ENCODE data around the gene WASF2. TPM values are rescaled to one million over a fixed set of nuclear protein-coding genes. Genes with fewer than 3 reads are reported as not detected.

WASF2 gene
- total RNA-seq, 2 donors from 2014 or later, result 28.0 to 36.1 TPM

- Histone ChIP-seq H3K4me1 (peaks cover 33% of the 10 kb centered on the region), H3K27me3 (no peaks in the 10 kb centered on the region), H3K9me3 (no peaks in the 10 kb centered on the region), H3K36me3 (replicated peaks in 1 of 2; ENCODE audit: insufficient read depth in 1 of 2, low read depth in 2 of 2) (no peaks in the 10 kb centered on the region), H3K27ac (no peak overlapping the region), H3K4me3 (no peak overlapping the region)
- no peak for TF ChIP-seq CTCF (IDR thresholded peaks at IDR 0.05)
- TF ChIP-seq POLR2A (IDR thresholded peaks at IDR 0.05), result no peak
- no peak for DNase-seq
- intact Hi-C loops (cut with DNase I), result no loop called here
- 94 to 100% methylated on average over 1 to 8 of the region's 8 CpGs for WGBS, 2 donors
- ATAC-seq, result no peak
These were observed 128.4 kb downstream of the WASF2 start for GRCh38 chr1:27361553-27361952.

GRCh38 chr1:27361044-27361402 lies 128.9 kb downstream of the WASF2 start:
- H3K4me1 ChIP-seq, result peaks cover 33% of the 10 kb centered on the region
- DNase-seq (no peak), ATAC-seq (no peak)
- no peak overlapping the region for H3K4me3 ChIP-seq
- H3K27me3 ChIP-seq, result no peaks in the 10 kb centered on the region
- H3K9me3 ChIP-seq, result no peaks in the 10 kb centered on the region
- TF ChIP-seq CTCF (IDR thresholded peaks at IDR 0.05) (no peak), POLR2A (IDR thresholded peaks at IDR 0.05) (no peak)
- H3K36me3 ChIP-seq (replicated peaks in 1 of 2; ENCODE audit: insufficient read depth in 1 of 2, low read depth in 2 of 2), result no peaks in the 10 kb centered on the region
- intact Hi-C loops (cut with DNase I), result no loop called here
- 80 to 88% methylated on average over 21 of the region's 21 CpGs for WGBS, 2 donors
- H3K27ac ChIP-seq, result no peak overlapping the region

GRCh38 chr1:27360159-27361043 lies 129.6 kb downstream of the WASF2 start:
- ATAC-seq (no peak), DNase-seq (peak in 2 of 4 donors; percentile 36 to 55)
- 25 to 33% methylated on average over 41 to 65 of the region's 71 CpGs for WGBS, 2 donors
- H3K4me3 ChIP-seq, result no peak overlapping the region
- no peak overlapping the region for H3K27ac ChIP-seq
- no peaks in the 10 kb centered on the region for H3K36me3 ChIP-seq (replicated peaks in 1 of 2; ENCODE audit: insufficient read depth in 1 of 2, low read depth in 2 of 2)
- no peaks in the 10 kb centered on the region for H3K9me3 ChIP-seq
- no peaks in the 10 kb centered on the region for H3K27me3 ChIP-seq
- intact Hi-C loops (cut with DNase I), result no loop called here
- H3K4me1 ChIP-seq, result peaks cover 29% of the 10 kb centered on the region
- TF ChIP-seq CTCF (IDR thresholded peaks at IDR 0.05) (no peak), POLR2A (IDR thresholded peaks at IDR 0.05) (no peak)

- Histone ChIP-seq H3K4me1 (peaks cover 24% of the 10 kb centered on the region), H3K36me3 (replicated peaks in 1 of 2; ENCODE audit: insufficient read depth in 1 of 2, low read depth in 2 of 2) (no peaks in the 10 kb centered on the region), H3K27ac (no peak overlapping the region), H3K27me3 (no peaks in the 10 kb centered on the region), H3K9me3 (no peaks in the 10 kb centered on the region), H3K4me3 (no peak overlapping the region)
- no peak for TF ChIP-seq CTCF (IDR thresholded peaks at IDR 0.05)
- TF ChIP-seq POLR2A (IDR thresholded peaks at IDR 0.05), result no peak
- ATAC-seq, result no peak
- no peak for DNase-seq
- intact Hi-C loops (cut with DNase I), result loop anchor here (5.0 kb wide), 1 partner anchor 33 kb away; the partner anchor contains the start of gene GPR3
- WGBS, 2 donors, result 50 to 68% methylated on average over 9 of the region's 9 CpGs
These were observed 130.2 kb downstream of the WASF2 start for GRCh38 chr1:27359822-27360158.

GRCh38 chr1:27358928-27359313 lies 131.0 kb downstream of the WASF2 start:
- Histone ChIP-seq H3K4me1 (peaks cover 22% of the 10 kb centered on the region), H3K4me3 (no peak overlapping the region), H3K9me3 (no peaks in the 10 kb centered on the region), H3K36me3 (replicated peaks in 1 of 2; ENCODE audit: insufficient read depth in 1 of 2, low read depth in 2 of 2) (no peaks in the 10 kb centered on the region), H3K27ac (no peak overlapping the region), H3K27me3 (no peaks in the 10 kb centered on the region)
- no peak for ATAC-seq
- no peak for DNase-seq
- intact Hi-C loops (cut with DNase I), result loop anchor here (5.0 kb wide), 1 partner anchor 33 kb away; the partner anchor contains the start of gene GPR3
- 94 to 98% methylated on average over 5 of the region's 5 CpGs for WGBS, 2 donors
- no peak for TF ChIP-seq POLR2A (IDR thresholded peaks at IDR 0.05)
- no peak for TF ChIP-seq CTCF (IDR thresholded peaks at IDR 0.05)

All from body of pancreas (tissue), 4 donors.